Spleen (tissue), 11 donors: ENCODE data around the gene ENOX1. TPM values are rescaled to one million over a fixed set of nuclear protein-coding genes. Genes with fewer than 3 reads are reported as not detected.

Experiments
- DNase-seq: peaks from one replicate; pipeline ENCODE4 v3.0.0-alpha.2; 2020
- H3K27ac ChIP-seq, 8 donors: fragments of 200-600 bp; sonication (generic) in 7 of 8; 1 replicate in 4 of 8; 2 replicates in 4 of 8; pipeline versions ENCODE4 v1.5.0 to v1.8.0; 2016 to 2021; ENCODE audit warnings: inconsistent platforms in 4 of 8, mild to moderate bottlenecking in 4 of 8, moderate library complexity in 1 of 8
- H3K27me3 ChIP-seq, 7 donors: fragments of 200-600 bp; sonication (generic) in 6 of 7; replicated peaks in 1 of 7; 1 replicate in 4 of 7; 2 replicates in 3 of 7; pipeline versions ENCODE4 v1.5.0 to v1.8.0; 2016 to 2021; ENCODE audit warnings: inconsistent platforms in 3 of 7, mild to moderate bottlenecking in 1 of 7
- H3K36me3 ChIP-seq, 6 donors: fragments of 200-600 bp; sonication (generic) in 5 of 6; 1 replicate in 4 of 6; 2 replicates in 2 of 6; pipeline versions ENCODE4 v1.5.0 to v1.8.0; 2016 to 2021; ENCODE audit warnings: inconsistent platforms in 2 of 6
- H3K4me1 ChIP-seq, 6 donors: fragments of 200-600 bp; sonication (generic) in 5 of 6; 1 replicate in 3 of 6; 2 replicates in 3 of 6; pipeline versions ENCODE4 v1.5.0 to v1.8.0; 2016 to 2021; ENCODE audit warnings: inconsistent platforms in 3 of 6
- H3K4me3 ChIP-seq, 8 donors: fragments of 200-600 bp; sonication (generic) in 7 of 8; 1 replicate in 4 of 8; 2 replicates in 4 of 8; pipeline versions ENCODE4 v1.5.0 to v1.8.0; 2016 to 2021; ENCODE audit warnings: inconsistent platforms in 4 of 8, mild to moderate bottlenecking in 4 of 8, moderate library complexity in 2 of 8
- H3K9me3 ChIP-seq, 8 donors: fragments of 200-600 bp; sonication (generic) in 7 of 8; 1 replicate in 4 of 8; 2 replicates in 4 of 8; pipeline versions ENCODE4 v1.5.0 to v1.8.0; 2016 to 2021; ENCODE audit warnings: inconsistent platforms in 4 of 8
- POLR2A ChIP-seq, 3 donors: fragments of 450-650 bp; IDR thresholded peaks; one replicate each; pipeline ENCODE4 v1.5.1; 2017; ENCODE audit warnings: antibody characterized with exemption in 3 of 3, mild to moderate bottlenecking in 1 of 3
- POLR2AphosphoS5 ChIP-seq, 3 donors: sonication (generic); formaldehyde crosslinking; IDR thresholded peaks; one replicate each; pipeline ENCODE4 v1.5.1; 2017; ENCODE audit warnings: antibody characterized with exemption in 3 of 3
- WGBS, 5 donors: extraction: QIAGEN DNeasy Blood & Tissue Kit in 3 of 5; methylation state at CpG; one replicate each; pipeline versions ENCODE4 v1.1.5 to v1.1.7; 2013 to 2018; 5-methylcytosine and 5-hydroxymethylcytosine counted together
- intact Hi-C: fragments of 100-400 bp; cut with DNase I; formaldehyde crosslinking; loops from one replicate; pipeline ENCODE4 v1.15.0; 2023; ENCODE audit warnings: low total_unique reads
- polyA plus RNA-seq, 3 donors: library from polyadenylated mRNA; stranded (reverse); fragments of 200-250 nt; gene quantifications; one replicate each; pipeline ENCODE4 v1.2.1, GENCODE V29; 2013
- total RNA-seq, 7 donors: library from RNA; depleted of rRNA in 3 of 7; stranded (reverse); fragments of >200 nt in 3 of 7; fragmentation: NEBNext Ultra II Directional in 4 of 7; extraction: Animal tissue kit (Norgen Biotek cat#: 25700) in 4 of 7; gene quantifications; one replicate each; pipeline versions ENCODE4 v1.1.0 to v1.2.1, GENCODE V29; 2016 to 2021
- TF ChIP-seq, protein P1 (sequence below), 11 experiments: fragments of 200-600 bp in 7 of 11; fragments of 450-650 bp in 4 of 11; sonication (generic) in 4 of 11; IDR thresholded peaks in 8 of 11; conservative IDR thresholded peaks in 3 of 11; 1 replicate in 7 of 11; 2 replicates in 4 of 11; pipeline versions ENCODE4 v1.4.0 to v1.8.0; 2016 to 2021; ENCODE audit warnings: antibody characterized with exemption in 11 of 11, inconsistent platforms in 4 of 11, mild to moderate bottlenecking in 1 of 11
- donor health status: healthy with polysubstance abuse.
- donor health status: DM: no; HTN: no; CAD: no; lungs with moderate emphysema.
- donor health status: DM: no; HTN: no; CAD: no.
- donor health status: Bipolar disorder and iron deficiency.
- donor health status: healthy.
- donor health status: DM: no; HTN: no; CAD: no.
- donor health status: DM: yes; HTN: yes; CAD: no.

Gene ENOX1
- total and polyA plus RNA-seq, 10 donors: 0.42 to 1.3 (median 0.54) TPM; not detected in 1

DNA sequence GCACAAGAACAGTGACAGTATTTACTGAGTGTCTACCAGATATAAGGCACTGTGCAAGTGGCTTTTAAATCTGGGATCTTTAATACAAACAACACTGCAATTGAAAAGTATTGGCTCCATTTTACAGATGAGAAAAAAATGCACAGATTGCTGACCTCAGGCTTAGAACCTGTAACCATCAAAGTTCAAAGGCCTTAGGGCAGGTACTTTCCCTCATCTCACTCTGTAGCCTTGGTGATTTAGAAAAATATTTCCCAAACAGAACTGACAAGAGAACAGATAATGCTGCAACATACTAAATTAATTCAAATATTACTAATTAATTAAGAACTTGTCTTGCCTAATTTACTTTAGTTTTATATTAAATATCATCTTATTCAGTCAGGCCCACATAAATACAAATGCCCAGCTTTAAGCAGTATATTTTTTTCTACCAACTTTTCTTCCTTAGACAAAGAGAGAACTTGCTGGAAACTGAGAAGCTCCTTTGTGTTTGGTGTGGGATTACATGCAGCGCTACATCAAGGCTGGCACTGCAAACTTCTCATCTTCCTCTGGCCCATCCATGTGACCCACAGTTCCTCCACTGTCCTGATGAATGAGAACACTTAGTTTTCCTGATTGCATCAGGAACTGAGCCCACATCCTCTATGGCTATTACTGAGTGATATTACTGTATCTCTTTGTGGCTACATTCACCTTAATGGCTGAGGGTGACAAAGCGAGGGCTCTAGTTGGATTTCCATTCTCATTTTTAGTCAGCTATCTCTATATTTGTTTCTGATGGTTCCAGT lies 302.1 kb downstream of the ENOX1 start:
- Histone ChIP-seq H3K27me3 (no peaks in the 10 kb centered on the region), H3K36me3 (no peaks in the 10 kb centered on the region), H3K4me1 (no peaks in the 10 kb centered on the region), H3K27ac (no peak overlapping the region), H3K9me3 (no peaks in the 10 kb centered on the region), H3K4me3 (no peak overlapping the region)
- no peak for DNase-seq
- 45 to 77% (median 60%) methylated on average over 2 of the region's 2 CpGs for whole genome bisulfite sequencing, 5 donors
- intact Hi-C loops: no loop called here
- TF ChIP-seq POLR2A (IDR thresholded peaks at IDR 0.05) (no peak), POLR2AphosphoS5 (IDR thresholded peaks at IDR 0.05) (no peak)
- TF ChIP-seq, protein P1, sequence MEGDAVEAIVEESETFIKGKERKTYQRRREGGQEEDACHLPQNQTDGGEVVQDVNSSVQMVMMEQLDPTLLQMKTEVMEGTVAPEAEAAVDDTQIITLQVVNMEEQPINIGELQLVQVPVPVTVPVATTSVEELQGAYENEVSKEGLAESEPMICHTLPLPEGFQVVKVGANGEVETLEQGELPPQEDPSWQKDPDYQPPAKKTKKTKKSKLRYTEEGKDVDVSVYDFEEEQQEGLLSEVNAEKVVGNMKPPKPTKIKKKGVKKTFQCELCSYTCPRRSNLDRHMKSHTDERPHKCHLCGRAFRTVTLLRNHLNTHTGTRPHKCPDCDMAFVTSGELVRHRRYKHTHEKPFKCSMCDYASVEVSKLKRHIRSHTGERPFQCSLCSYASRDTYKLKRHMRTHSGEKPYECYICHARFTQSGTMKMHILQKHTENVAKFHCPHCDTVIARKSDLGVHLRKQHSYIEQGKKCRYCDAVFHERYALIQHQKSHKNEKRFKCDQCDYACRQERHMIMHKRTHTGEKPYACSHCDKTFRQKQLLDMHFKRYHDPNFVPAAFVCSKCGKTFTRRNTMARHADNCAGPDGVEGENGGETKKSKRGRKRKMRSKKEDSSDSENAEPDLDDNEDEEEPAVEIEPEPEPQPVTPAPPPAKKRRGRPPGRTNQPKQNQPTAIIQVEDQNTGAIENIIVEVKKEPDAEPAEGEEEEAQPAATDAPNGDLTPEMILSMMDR (IDR thresholded peaks at IDR 0.05 in 8 of 11, conservative IDR thresholded peaks at IDR 0.05 in 3 of 11): no peak

- no peaks in the 10 kb centered on the region for H3K4me1 ChIP-seq
- H3K9me3 ChIP-seq: no peaks in the 10 kb centered on the region
- no peak overlapping the region for H3K27ac ChIP-seq
- no peak overlapping the region for H3K4me3 ChIP-seq
- 73 to 97% (median 85%) methylated on average over 1 of the region's 1 CpG for WGBS, 5 donors
- TF ChIP-seq POLR2AphosphoS5 (IDR thresholded peaks at IDR 0.05) (no peak), POLR2A (IDR thresholded peaks at IDR 0.05) (no peak)
- TF ChIP-seq, protein P1 (IDR thresholded peaks at IDR 0.05 in 8 of 11, conservative IDR thresholded peaks at IDR 0.05 in 3 of 11): no peak
- H3K27me3 ChIP-seq: no peaks in the 10 kb centered on the region
- intact Hi-C loops: no loop called here
- no peak for DNase-seq
- H3K36me3 ChIP-seq: no peaks in the 10 kb centered on the region
Measured at GRCh38 chr13:43483930-43484329, 302.8 kb downstream of the ENOX1 start.

- Histone ChIP-seq H3K9me3 (no peaks in the 10 kb centered on the region), H3K4me1 (no peaks in the 10 kb centered on the region), H3K4me3 (no peak overlapping the region), H3K36me3 (no peaks in the 10 kb centered on the region), H3K27me3 (no peaks in the 10 kb centered on the region), H3K27ac (no peak overlapping the region)
- TF ChIP-seq POLR2A (IDR thresholded peaks at IDR 0.05) (no peak), POLR2AphosphoS5 (IDR thresholded peaks at IDR 0.05) (no peak)
- TF ChIP-seq, protein P1 (IDR thresholded peaks at IDR 0.05 in 8 of 11, conservative IDR thresholded peaks at IDR 0.05 in 3 of 11): no peak
- 85 to 92% (median 88%) methylated on average over 3 of the region's 3 CpGs for WGBS, 5 donors
- intact Hi-C loops: no loop called here
- DNase-seq: no peak
Measured at GRCh38 chr13:43482641-43483040, 304.1 kb downstream of the ENOX1 start.

DNA sequence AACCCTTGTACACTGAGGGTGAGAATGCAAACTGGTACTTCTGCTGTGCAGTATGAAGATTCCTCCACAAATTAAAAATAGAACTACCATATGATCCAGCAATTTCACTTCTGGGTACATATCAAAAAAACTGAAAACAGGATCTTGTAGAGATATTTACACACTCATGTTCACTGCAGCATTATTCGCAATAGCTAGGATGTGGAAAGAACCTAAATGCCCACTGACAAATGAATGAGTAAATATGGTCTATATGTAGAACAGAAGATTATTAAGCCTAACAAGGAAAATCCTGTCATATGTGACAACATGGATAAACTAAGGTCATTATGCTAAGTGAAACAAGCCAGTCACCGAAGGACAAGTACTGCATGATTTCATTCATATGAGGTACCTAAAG lies 304.7 kb downstream of the ENOX1 start:
- H3K9me3 ChIP-seq: no peaks in the 10 kb centered on the region
- 85 to 93% (median 90%) methylated on average over 2 of the region's 2 CpGs for WGBS, 5 donors

More for the DNA sequence above, 304.7 kb downstream of the ENOX1 start:
- H3K27ac ChIP-seq: no peak overlapping the region
- intact Hi-C loops: no loop called here
- TF ChIP-seq POLR2AphosphoS5 (IDR thresholded peaks at IDR 0.05) (no peak), POLR2A (IDR thresholded peaks at IDR 0.05) (no peak)
- TF ChIP-seq, protein P1 (IDR thresholded peaks at IDR 0.05 in 8 of 11, conservative IDR thresholded peaks at IDR 0.05 in 3 of 11): no peak
- H3K27me3 ChIP-seq: no peaks in the 10 kb centered on the region
- no peak for DNase-seq
- no peaks in the 10 kb centered on the region for H3K36me3 ChIP-seq
- H3K4me1 ChIP-seq: no peaks in the 10 kb centered on the region
- H3K4me3 ChIP-seq: no peak overlapping the region
